ENCODE results near the gene CES3.
"Not testable (repeated sequence)": the region's sequence is repeated elsewhere in the genome, so short reads cannot be mapped to it uniquely, and the experiment has no call there.

The CES3 gene

DNA sequence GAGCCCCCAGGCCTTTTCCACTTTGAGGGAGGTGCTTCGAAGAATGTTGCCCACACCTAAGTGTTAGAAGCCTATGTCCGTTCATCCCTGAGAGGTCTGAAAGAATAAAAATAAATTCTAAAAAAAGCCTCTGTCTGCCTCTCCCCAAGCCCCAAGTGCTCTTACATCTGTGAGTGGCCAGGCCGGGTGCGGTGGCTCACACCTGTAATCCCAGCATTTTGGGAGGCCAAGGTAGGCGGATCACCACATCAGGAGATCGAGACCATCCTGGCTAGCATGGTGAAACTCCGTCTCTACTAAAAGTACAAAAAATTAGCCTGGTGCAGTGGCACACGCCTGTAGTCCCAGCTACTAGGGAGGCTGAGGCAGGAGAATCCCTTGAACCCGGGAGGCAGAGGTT is 16.1 kb upstream of the CES3 start:
- in situ Hi-C loops (cut with HindIII; ENCODE audit: low sequenced_read_pairs): not testable (repeated sequence)

- in situ Hi-C loops (cut with HindIII; ENCODE audit: low sequenced_read_pairs): no loop called here
Measured at GRCh38 chr16:66945939-66946338, 15.1 kb upstream of the CES3 start.

- in situ Hi-C loops (cut with HindIII; ENCODE audit: low sequenced_read_pairs): no loop called here
Measured at GRCh38 chr16:66946541-66946940, 14.5 kb upstream of the CES3 start.

GRCh38 chr16:66946974-66947301 is 14.1 kb upstream of the CES3 start:
- in situ Hi-C loops (cut with HindIII; ENCODE audit: low sequenced_read_pairs): no loop called here

GRCh38 chr16:66947302-66948065 is 13.6 kb upstream of the CES3 start:
- in situ Hi-C loops (cut with HindIII; ENCODE audit: low sequenced_read_pairs): no loop called here

GRCh38 chr16:66948134-66948836 is 12.8 kb upstream of the CES3 start:
- in situ Hi-C loops (cut with HindIII; ENCODE audit: low sequenced_read_pairs): no loop called here

GRCh38 chr16:66948837-66949225 is 12.2 kb upstream of the CES3 start:
- in situ Hi-C loops (cut with HindIII; ENCODE audit: low sequenced_read_pairs): no loop called here

GRCh38 chr16:66949472-66949871 is 11.6 kb upstream of the CES3 start:
- in situ Hi-C loops (cut with HindIII; ENCODE audit: low sequenced_read_pairs): no loop called here

GRCh38 chr16:66950437-66950836 is 10.6 kb upstream of the CES3 start:
- in situ Hi-C loops (cut with HindIII; ENCODE audit: low sequenced_read_pairs): no loop called here

- in situ Hi-C loops (cut with HindIII; ENCODE audit: low sequenced_read_pairs): no loop called here
Measured at GRCh38 chr16:66950971-66951790, 9.9 kb upstream of the CES3 start.

- in situ Hi-C loops (cut with HindIII; ENCODE audit: low sequenced_read_pairs): no loop called here
Measured at GRCh38 chr16:66952430-66953110, 8.5 kb upstream of the CES3 start.

GRCh38 chr16:66953462-66954096 is 7.5 kb upstream of the CES3 start:
- in situ Hi-C loops (cut with HindIII; ENCODE audit: low sequenced_read_pairs): no loop called here

GRCh38 chr16:66954097-66954659 is 6.9 kb upstream of the CES3 start:
- in situ Hi-C loops (cut with HindIII; ENCODE audit: low sequenced_read_pairs): no loop called here

DNA sequence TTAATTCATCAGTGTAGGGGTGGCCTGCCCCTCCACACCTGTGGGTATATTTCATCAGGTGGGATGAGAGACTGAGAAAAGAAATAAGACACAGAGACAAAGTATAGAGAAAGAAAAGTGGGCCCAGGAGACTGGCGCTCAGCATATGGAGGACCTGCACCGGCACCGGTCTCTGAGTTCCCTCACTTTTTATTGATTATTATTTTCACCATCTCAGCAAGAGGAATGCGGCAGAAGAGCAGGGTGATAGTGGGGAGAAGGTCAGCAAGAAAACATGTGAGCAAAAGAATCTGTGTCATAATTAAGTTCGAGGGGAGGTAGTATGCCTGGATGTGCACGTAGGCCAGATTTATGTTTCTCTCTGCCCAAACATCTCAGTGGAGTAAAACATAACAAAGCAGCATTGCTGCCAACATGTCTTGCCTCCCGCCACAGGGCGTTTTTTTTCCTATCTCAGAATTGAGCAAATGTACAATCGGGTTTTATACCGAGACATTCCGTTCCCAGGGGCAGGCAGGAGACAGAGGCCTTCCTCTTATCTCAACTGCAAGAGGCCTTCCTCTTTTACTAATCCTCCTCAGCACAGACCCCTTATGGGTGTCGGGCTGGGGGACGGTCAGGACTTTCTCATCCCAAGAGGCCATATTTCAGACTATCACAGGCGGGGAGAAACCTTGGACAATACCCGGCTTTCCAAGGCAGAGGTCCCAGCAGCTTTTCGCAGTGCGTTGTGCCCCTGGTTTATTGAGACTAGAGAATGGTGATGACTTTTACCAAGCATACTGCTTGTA is 5.5 kb upstream of the CES3 start:
- in situ Hi-C loops (cut with HindIII; ENCODE audit: low sequenced_read_pairs): not testable (repeated sequence)

DNA sequence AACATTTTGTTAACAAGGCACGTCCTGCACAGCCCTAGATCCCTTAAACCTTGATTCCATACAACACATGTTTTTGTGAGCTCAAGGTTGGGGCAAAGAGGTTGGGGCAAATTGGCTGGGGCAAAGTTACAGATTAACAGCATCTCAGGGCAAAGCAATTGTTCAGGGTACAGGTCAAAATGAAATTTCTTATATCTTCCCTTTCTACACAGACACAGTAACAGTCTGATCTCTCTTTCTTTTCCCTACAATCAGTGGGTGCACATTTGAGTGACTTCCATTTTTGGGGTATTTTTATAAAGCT is 5.0 kb upstream of the CES3 start:
- in situ Hi-C loops (cut with HindIII; ENCODE audit: low sequenced_read_pairs): not testable (repeated sequence)

DNA sequence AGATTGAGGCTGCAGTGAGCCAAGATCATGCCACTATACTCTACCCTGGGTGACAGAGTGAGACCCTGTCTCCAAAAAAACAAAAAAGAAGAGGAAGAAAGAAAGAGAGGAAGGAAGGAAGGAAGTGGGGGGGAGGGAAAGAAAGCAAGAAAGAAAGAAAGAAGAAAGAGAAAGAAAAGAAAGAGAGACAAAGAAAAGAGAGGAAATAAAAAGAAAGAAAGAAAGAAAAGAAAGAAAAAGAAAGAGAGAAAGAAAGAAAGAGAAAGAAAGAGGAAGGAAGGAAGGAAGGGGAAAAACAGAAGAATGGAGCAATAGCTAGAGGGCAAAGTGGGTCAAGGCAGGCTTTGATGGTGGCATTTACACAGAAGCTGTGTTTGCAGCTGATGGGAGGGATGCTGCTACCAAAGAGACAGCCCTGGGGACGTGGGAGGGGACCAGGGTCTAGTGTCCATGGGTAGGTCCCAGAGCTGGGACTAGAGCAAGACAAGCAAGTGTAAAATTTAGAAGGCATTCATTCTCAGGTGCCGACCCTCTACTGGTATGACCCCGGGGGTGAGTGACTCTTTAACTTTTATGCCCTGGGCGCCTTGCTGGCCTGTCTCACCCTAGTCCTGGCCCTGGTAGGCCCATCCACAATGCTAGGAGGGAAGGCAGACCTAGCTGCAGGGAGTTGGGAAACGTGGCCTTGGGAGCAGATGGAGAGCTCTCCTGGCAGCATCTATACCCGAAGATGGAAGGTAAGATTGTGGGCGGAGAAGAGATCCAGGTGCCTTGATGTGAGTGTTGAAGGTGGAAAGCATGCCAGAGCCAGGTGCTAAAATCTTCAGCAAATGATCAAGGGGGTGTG is 2.0 kb upstream of the CES3 start:
- in situ Hi-C loops (cut with HindIII; ENCODE audit: low sequenced_read_pairs): no loop called here

GRCh38 chr16:66959704-66960161 is 1.3 kb upstream of the CES3 start:
- in situ Hi-C loops (cut with HindIII; ENCODE audit: low sequenced_read_pairs): no loop called here

DNA sequence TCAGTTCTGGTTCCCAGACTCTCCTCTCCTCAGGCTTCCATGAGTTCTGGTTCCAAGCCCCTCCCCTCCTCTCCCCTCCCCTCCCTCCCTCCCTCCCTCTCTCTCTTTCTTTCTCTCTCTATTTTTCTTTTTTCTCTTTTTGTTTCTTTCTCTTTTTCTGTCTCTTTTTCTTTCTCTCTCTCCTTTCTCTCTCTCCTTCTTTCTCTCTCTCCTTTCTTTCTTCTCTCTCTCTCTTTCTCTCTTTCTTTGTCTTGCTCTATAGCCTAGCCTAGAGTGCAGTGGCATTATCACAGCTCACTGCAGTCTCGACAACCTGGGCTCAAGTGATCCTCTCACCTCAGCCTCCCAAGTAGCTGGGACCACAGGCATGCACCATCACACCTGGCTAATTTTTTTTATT is 796 bp upstream of the CES3 start:
- in situ Hi-C loops (cut with HindIII; ENCODE audit: low sequenced_read_pairs): no loop called here

DNA sequence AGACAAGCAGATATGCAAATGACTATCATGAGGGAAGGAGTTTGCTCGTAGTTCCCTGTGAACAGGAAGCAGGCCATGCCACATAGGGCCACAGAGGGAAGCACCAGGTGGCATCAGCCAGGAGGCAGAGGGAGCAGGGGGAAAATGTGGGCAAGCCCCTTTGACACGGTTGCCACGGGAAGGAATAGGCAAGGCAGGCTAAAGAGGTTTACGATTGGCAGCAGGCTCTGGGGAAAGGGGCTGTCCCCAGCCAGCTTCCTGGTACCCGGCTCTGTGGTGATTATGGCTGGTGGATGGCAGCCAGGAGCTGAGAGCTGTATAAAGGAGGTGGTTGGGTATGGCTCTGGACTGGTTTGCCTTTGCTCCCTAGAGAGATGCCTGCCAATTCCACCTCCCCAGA is 848 bp downstream of the CES3 start:
- in situ Hi-C loops (cut with HindIII; ENCODE audit: low sequenced_read_pairs): no loop called here

All from DLD1 (cell line).